Cardiac muscle cell (in vitro differentiated cells and primary cell): ENCODE data around the gene CHIA. TPM values are rescaled to one million over a fixed set of nuclear protein-coding genes. Genes with fewer than 3 reads are reported as not detected.

Source experiments
- DNase-seq, 2 donors: peaks; one replicate each; pipeline versions ENCODE4 v3.0.0 to v3.0.0-alpha.2; 2010 to 2017; ENCODE audit warnings: low read depth in 1 of 2, low spot score in 1 of 2
- H3K27ac ChIP-seq: fragments of 200-600 bp; sonication (generic); 2 replicates; pipeline ENCODE4 v1.5.1; 2016
- H3K27me3 ChIP-seq: fragments of 200-600 bp; sonication (generic); 2 replicates; pipeline ENCODE4 v1.6.0; 2016; ENCODE audit warnings: control low read depth
- H3K36me3 ChIP-seq: fragments of 200-600 bp; sonication (generic); 2 replicates; pipeline ENCODE4 v1.5.1; 2016; ENCODE audit warnings: control low read depth
- H3K4me1 ChIP-seq: fragments of 200-600 bp; sonication (generic); 2 replicates; pipeline ENCODE4 v1.8.1; 2017; ENCODE audit warnings: low read depth, mild to moderate bottlenecking, mixed run types
- H3K4me3 ChIP-seq: fragments of 200-600 bp; sonication (generic); 2 replicates; pipeline ENCODE4 v1.5.1; 2016; ENCODE audit warnings: mild to moderate bottlenecking
- H3K9me3 ChIP-seq: fragments of 200-600 bp; sonication (generic); 2 replicates; pipeline ENCODE4 v1.5.1; 2017; ENCODE audit warnings: low read depth, mild to moderate bottlenecking, control low read depth
- CTCF ChIP-seq: IDR thresholded peaks from 2 replicates; pipeline ENCODE4 v1.5.1; 2012; ENCODE audit warnings: low read depth, mild to moderate bottlenecking, low read length
- polyA plus RNA-seq: library from polyadenylated mRNA; unstranded; fragments of >200 nt; fragmentation: Nextera tagmentation; extraction: Ambion mirVana; gene quantifications from 2 replicates; pipeline ENCODE4 v1.2.1, GENCODE V29; 2016
- total RNA-seq: library from RNA; depleted of rRNA; stranded (reverse); fragments of >200 nt; gene quantifications from 2 replicates; pipeline ENCODE4 v1.2.3, GENCODE V29; 2016

The CHIA gene
- total and polyA plus RNA-seq, 2 experiments from 2014 or later = not detected

- Histone ChIP-seq H3K9me3 (no peaks in the 10 kb centered on the region), H3K4me1 (no peaks in the 10 kb centered on the region), H3K36me3 (no peaks in the 10 kb centered on the region), H3K4me3 (no peak overlapping the region), H3K27me3 (no peaks in the 10 kb centered on the region), H3K27ac (no peak overlapping the region)
- DNase-seq = peak in 1 of 2 donors; percentile 74
- no peak for TF ChIP-seq CTCF
These were observed 15.6 kb upstream of the CHIA start for GRCh38 chr1:111275079-111275478.

GRCh38 chr1:111275780-111276433 lies 14.7 kb upstream of the CHIA start:
- DNase-seq = no peak
- Histone ChIP-seq H3K27me3 (no peaks in the 10 kb centered on the region), H3K27ac (no peak overlapping the region), H3K36me3 (no peaks in the 10 kb centered on the region), H3K9me3 (no peaks in the 10 kb centered on the region), H3K4me3 (no peak overlapping the region), H3K4me1 (no peaks in the 10 kb centered on the region)
- no peak for TF ChIP-seq CTCF

- no peaks in the 10 kb centered on the region for H3K36me3 ChIP-seq
- TF ChIP-seq CTCF = no peak
- H3K27me3 ChIP-seq = no peaks in the 10 kb centered on the region
- no peak overlapping the region for H3K27ac ChIP-seq
- H3K4me1 ChIP-seq = no peaks in the 10 kb centered on the region
- no peak for DNase-seq
- H3K4me3 ChIP-seq = no peak overlapping the region
- H3K9me3 ChIP-seq = no peaks in the 10 kb centered on the region
These were observed 11.5 kb upstream of the CHIA start for GRCh38 chr1:111279144-111279543.

- H3K4me3 ChIP-seq = no peak overlapping the region
- no peaks in the 10 kb centered on the region for H3K27me3 ChIP-seq
- H3K9me3 ChIP-seq = no peaks in the 10 kb centered on the region
- no peak for DNase-seq
- no peaks in the 10 kb centered on the region for H3K4me1 ChIP-seq
- no peak for TF ChIP-seq CTCF
- H3K36me3 ChIP-seq = no peaks in the 10 kb centered on the region
- H3K27ac ChIP-seq = no peak overlapping the region
These were observed 10.4 kb upstream of the CHIA start for GRCh38 chr1:111280267-111280666.

- Histone ChIP-seq H3K36me3 (no peaks in the 10 kb centered on the region), H3K27ac (no peak overlapping the region), H3K4me3 (no peak overlapping the region), H3K4me1 (no peaks in the 10 kb centered on the region), H3K27me3 (no peaks in the 10 kb centered on the region), H3K9me3 (no peaks in the 10 kb centered on the region)
- DNase-seq = peak in 1 of 2 donors; percentile 15
- no peak for TF ChIP-seq CTCF
These were observed 9.2 kb upstream of the CHIA start for GRCh38 chr1:111281411-111281810.
